Measurements from ENCODE around the gene TIAM2.
"Not testable (repeated sequence)": the region's sequence is repeated elsewhere in the genome, so short reads cannot be mapped to it uniquely, and the experiment has no call there.

TIAM2 gene

DNA sequence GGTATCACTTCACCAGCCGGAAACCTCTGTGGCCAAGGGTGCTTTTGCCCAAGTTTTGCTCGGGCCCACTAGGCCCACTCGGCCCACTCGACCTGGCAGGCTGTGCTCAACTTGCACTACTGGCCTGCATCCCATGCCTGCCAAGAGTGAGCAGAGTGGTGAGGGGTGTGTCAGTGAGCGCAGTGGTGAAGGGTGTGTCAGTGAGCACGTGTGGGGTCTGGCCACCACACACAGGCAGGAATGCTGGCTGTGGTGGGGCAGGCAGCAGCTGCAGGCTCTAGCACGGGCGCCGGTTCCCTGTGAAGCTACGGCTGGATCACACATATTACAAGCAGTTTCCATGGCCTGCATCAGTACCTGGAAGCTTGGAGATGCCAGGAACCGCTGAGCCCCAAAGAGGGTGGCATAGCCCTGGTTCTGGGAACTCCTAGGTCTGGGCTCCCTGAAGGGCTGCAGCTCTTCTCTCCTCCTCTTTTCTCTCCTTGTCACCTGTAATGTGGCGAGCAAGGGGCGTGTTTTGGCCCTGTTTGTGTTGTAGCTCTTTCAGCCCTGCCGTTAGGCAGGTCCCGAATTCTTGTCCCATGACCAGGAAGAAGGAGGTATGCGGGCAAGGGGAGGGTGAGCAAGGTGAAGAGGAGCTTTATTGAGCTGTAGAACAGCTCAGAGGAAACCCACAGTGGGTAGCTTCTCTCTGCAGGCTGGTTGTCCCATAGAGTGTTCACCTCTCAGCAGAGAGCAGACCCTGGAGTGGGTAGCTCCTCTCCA is 217.7 kb downstream of the TIAM2 start:
- no peak for DNase-seq

GRCh38 chr6:155213611-155214372 is 218.7 kb downstream of the TIAM2 start:
- no peak for DNase-seq

DNA sequence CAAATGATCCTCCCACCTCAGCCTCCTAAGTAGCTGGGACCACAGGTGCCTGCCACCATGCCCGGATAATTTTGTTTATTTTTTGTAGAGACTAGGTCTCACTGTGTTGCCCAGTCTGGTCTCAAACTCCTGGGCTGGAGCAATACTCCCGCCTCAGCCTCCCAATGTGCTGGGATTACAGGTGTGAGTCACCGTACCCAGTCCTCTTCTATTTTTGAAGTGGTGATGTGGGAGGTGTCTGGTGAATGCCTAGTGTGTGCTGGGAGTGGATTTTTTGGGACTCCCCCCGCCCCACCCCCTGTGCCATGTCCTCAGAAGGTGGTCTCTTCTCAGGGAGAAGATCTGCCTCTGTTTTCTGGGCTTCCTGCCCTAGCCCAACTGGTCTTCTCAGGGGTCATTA is 220.8 kb downstream of the TIAM2 start:
- DNase-seq = no peak

DNA sequence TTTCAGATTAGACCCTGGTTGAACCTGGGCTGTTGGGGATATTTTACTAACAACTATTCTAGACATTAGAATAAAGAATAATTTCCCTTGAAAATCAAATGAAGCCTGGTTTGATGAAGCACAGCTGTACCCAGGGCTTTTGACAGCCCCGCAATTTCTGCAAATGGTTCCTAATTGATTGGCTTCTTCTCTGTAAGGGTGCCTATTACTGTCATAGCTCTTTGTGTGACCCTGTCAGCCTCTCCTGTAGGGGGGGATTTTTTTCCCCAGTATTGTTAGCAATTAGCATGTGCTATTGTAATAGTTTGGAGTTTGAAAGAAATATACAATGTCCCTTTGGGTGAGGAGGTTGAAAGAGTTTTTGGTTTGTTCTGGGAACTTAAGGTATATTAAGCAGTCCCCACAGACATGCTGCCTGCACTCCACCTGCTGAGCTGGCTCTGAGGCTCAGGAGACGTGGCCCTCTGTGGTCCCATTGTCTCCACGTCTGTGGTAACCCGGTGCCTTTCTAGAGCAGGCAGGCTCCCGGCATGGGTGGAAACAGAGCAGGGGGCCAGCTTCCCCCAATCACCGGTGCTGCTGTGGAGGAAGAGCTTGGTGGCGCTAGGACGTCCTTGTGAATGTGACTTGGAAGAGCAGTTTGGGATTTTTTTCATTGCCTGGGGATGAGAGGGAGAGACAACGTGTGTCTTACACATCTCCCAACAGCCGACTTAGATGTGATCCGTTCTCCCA is 221.4 kb downstream of the TIAM2 start:
- no peak for DNase-seq

- not testable (repeated sequence) for DNase-seq
Measured at GRCh38 chr6:155218711-155219110, 223.6 kb downstream of the TIAM2 start.

DNA sequence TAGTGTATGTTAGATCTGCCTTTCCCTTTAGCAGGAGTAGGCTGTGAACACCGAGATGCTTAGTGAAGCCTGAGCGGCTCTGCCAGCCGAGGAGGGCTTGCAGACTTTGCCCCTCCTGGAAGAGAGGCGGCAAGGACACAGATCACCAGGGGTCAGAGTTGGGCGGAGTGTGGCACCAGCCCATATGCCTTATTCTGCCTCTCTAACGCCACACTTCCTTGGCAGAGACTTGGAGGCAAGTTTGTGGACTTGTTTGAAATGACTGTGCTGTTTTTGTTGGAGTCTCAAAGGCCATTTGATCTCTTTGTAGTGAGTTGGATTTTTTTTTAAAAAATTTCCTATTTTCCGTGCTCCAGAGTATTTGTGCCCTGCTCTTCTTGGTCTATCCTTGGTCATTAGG is 224.2 kb downstream of the TIAM2 start:
- no peak for DNase-seq

- no peak for DNase-seq
Measured at GRCh38 chr6:155219858-155220301, 224.8 kb downstream of the TIAM2 start.

DNA sequence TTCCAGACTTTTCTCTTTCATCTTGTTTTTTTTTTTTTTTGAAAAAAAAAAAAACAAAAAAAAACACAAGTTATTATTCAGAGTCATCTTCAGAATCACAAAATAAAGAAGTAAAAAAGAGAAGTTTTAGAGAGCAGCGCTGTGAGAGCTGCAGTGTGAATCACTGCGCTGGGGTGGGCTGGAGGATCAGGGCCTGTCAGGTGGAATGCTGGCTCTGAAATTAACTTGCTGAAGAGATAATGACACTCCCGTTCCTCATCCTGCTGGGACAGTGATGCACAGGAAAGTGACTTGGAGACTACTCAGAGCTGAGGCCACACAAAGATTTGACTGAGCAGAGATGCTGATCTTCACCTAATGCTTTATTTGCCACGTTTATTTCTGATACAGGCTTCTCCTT is 226.0 kb downstream of the TIAM2 start:
- DNase-seq = no peak

GRCh38 chr6:155222506-155222905 is 227.4 kb downstream of the TIAM2 start:
- no peak for DNase-seq

DNA sequence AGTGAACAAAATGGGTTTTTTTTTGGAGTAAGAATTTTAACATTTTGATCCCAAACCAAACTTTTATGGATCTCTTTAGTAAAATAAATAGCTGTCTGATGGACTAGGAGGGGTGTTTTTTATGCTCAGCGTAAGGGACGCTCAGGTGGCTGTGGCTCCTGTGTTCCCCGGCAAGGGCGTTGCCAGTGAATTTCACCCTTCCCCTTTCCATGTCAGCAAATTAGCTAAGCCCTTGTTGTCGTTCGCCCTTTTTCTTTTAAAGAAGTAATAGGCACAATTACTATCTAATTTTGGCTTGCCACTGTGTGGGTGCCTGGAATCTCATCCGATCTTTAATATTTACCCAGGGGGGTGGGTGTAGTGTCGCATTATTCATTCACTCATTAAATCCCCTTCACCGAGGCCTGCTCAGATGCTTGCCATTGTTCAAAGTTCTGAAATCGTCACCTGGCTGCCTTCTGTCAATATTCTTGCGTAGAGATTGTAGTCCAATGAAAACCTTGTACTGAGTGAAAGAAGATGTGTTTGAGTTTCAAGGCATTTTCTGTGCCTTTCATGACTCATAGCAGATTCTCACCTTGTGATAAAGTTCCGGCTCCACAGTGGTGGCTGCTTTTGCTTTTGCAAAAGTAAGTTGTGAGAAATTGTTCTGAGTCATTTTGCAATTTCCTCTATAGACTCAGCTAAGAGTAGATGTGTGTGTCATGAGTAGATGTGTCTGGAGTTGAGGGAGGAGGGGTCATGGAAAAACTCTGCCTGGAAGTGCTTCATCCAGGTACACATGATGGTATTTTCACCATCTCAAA is 228.7 kb downstream of the TIAM2 start:
- no peak for DNase-seq

GRCh38 chr6:155224618-155225017 is 229.5 kb downstream of the TIAM2 start:
- DNase-seq = no peak

DNA sequence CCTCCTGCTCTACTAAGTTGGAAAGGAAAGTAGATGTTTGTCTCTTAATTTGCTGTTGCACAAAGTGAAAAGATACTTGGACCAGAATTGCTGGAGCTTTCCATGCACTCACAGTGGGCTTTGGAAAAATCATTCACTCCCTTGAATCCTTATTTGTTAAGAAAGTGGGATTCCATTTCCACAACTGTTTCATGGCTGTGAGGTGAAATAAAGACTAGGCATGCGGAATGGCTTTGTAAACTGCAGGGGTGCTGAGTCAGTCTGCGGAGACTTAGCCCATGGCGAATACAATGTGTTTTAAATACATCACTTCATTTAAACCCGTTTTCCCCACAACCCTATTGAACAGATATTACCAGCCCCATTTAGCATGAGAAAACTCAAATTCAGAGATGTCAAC is 231.9 kb downstream of the TIAM2 start:
- no peak for DNase-seq

DNA sequence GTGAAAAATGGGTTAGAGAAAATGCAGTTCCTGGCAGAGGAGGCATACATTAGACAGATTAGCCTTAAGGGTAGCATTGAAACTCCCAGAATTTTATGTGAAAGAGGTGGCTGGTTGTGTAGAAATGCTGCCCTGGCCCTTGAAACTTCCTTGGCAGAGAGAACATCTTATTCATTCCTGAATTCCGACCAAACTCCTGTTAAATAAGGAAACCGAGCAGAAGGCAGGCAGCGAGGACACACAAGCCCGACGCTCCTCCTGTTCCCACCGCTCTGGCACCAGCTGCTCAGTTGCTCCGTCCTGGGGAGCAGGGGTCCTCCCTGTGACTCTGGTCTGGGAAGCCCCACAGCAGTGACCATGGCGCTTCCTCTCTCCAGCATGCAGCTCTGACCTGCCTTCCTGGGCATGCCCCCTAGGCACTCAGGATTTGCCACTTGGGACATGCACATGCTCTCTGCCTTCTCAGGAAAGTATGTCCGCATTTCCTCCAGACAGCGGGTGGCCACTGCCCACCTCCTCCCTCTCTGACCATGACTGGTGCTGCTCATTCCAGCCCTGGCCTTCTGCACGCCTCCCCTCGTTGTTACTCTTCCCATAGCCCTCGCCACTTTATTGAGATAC is 233.5 kb downstream of the TIAM2 start:
- DNase-seq = no peak

- DNase-seq = not testable (repeated sequence)
Measured at GRCh38 chr6:155230975-155231374, 235.9 kb downstream of the TIAM2 start.

DNA sequence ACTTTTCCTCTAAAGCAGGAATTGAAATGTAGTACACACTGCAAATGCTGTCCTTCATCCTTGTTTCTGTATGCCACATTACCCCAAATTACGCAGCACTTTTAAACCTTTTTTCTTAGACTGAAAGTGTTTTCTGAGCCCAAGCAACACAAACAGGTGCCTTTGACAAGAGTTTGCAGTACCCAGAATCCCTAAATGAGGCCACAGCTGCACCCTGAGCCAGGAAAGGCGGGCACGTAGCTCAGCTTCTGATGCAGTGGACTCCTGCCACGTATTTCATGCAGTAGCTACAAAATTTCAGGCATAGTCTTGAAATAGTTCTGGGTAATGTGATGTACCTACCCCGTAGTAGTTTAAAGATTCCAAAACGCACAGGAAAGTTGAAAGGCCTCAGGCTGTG is 237.7 kb downstream of the TIAM2 start:
- DNase-seq = no peak

- no peak for DNase-seq
Measured at GRCh38 chr6:155234167-155234566, 239.1 kb downstream of the TIAM2 start.

- no peak for DNase-seq
Measured at GRCh38 chr6:155234687-155235086, 239.6 kb downstream of the TIAM2 start.

DNA sequence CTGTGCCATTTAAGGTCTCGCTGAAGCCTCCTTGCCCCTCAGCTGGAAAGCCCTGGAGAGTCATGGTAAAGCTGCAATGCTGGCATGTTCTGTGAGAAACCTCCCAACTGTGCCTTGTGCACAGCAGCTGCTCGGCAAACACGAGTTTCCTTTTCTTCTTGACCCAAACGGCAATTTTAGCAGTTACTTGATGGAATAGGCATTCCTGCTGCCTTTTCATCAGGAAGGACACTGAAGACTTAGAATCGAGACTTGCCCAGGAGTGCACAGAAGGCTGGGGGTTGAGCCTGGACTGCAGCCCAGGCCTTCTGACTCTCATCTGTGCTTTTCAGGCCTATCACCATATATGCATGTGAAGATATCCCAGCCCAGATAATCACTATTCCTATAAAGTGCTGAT is 240.0 kb downstream of the TIAM2 start:
- no peak for DNase-seq

DNA sequence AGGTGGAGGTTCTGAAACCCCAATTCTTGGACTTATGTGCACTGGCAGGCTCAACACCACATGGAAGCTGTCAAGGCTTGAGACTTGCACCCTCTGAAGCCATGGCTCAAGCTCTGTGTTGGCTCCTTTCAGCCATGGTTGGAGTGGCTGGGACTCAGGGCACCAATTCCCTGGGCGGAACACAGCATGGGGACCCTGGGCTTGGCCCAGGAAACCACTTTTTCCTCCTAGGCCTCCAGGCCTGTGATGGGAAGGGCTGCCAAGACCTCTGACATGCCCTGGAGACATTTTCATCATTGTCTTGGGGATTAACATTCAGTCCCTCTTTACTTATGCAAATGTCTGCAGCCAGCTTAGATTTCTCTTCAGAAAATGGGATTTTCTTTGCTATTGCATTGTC is 242.5 kb downstream of the TIAM2 start:
- no peak for DNase-seq

DNA sequence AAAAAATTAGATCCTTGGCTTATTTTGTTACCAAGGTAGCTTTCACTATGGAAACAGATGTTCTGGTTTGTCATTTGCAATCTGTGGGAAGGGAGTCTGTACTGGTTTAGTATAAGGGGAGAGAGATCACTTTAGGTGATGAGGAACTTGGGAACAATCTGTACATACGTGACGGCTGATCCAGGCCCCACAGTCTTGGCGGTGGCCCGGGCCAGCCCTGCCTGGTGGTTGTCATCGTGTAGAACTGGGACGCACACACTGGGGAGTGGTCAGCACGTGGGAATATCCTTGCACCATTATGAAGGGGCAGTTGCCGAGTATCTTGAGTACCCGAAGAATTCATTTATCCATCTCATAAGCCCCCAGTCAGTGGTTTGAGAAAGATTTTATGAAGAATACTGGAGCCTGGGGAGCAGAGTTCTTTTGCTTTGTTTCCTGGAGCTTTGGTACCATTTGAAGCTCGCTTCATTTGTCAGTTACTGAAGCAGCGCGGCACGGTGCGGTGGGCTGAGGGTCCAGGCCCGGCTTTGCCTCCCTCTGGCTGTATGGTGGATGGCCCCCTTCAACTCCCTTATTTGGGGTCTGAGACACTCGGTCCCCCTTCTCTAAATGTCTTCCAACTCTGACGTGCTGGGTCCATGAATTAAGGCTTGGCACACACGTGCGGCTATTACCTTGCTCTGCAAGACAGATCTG is 245.9 kb downstream of the TIAM2 start:
- DNase-seq = no peak

DNA sequence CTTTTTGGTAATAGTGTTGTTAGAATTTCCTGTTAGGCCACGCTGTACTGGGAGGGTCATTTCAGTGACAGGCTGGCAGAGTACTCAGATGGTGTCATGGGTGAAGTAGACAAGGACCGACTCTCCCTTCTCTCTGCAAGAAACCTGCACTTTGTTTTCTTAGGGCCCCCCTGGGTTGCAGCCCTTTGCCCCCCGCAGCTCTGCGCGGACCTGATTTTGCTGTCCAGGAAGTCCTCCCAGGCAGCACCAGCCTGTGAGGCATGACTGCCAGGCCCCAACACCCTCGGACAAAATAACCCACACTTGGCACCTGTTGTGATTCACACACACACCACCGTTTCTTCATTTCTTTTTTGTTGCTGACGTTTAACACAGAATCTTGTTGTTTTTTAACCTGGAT is 246.9 kb downstream of the TIAM2 start:
- DNase-seq = no peak

GRCh38 chr6:155244434-155244833 is 249.3 kb downstream of the TIAM2 start:
- no peak for DNase-seq
